Neural progenitor cell (in vitro differentiated cells): ENCODE measurements around the gene PAQR9. TPM values are rescaled to one million over a fixed set of nuclear protein-coding genes. Genes with fewer than 3 reads are reported as not detected.

Experiments used
- DNase-seq: peaks from one replicate; pipeline ENCODE4 v3.0.0-alpha.2; 2016; ENCODE audit warnings: low spot score
- H2AFZ ChIP-seq: fragments of 200-600 bp; sonication (generic); replicated peaks from 2 replicates; pipeline ENCODE4 v1.6.1; 2016; ENCODE audit warnings: antibody characterized with exemption
- H3F3A ChIP-seq: fragments of 200-600 bp; sonication (generic); 2 replicates; pipeline ENCODE4 v1.6.1; 2016; ENCODE audit warnings: antibody characterized with exemption, low read depth
- H3K27ac ChIP-seq: fragments of 200-600 bp; sonication (generic); 2 replicates; pipeline ENCODE4 v1.5.1; 2016; ENCODE audit warnings: mild to moderate bottlenecking
- H3K27me3 ChIP-seq: fragments of 200-600 bp; sonication (generic); 2 replicates; pipeline ENCODE4 v1.6.1; 2016; ENCODE audit warnings: mild to moderate bottlenecking, moderate library complexity
- H3K36me3 ChIP-seq: fragments of 200-600 bp; sonication (generic); 2 replicates; pipeline ENCODE4 v1.5.1; 2016
- H3K4me1 ChIP-seq: fragments of 200-600 bp; sonication (generic); 2 replicates; pipeline ENCODE4 v1.6.1; 2016; ENCODE audit warnings: mixed run types
- H3K4me2 ChIP-seq: fragments of 200-600 bp; sonication (generic); 2 replicates; pipeline ENCODE4 v1.6.1; 2016
- H3K4me3 ChIP-seq: fragments of 200-600 bp; sonication (generic); 2 replicates; pipeline ENCODE4 v1.5.1; 2016
- H3K79me2 ChIP-seq: fragments of 200-600 bp; sonication (generic); 2 replicates; pipeline ENCODE4 v1.6.1; 2016; ENCODE audit warnings: low read depth
- H3K9ac ChIP-seq: fragments of 200-600 bp; sonication (generic); 2 replicates; pipeline ENCODE4 v1.6.1; 2016
- H3K9me3 ChIP-seq: fragments of 200-600 bp; sonication (generic); 2 replicates; pipeline ENCODE4 v1.5.1; 2016; ENCODE audit warnings: low read depth
- H4K20me1 ChIP-seq: fragments of 200-600 bp; sonication (generic); 2 replicates; pipeline ENCODE4 v1.6.1; 2016; ENCODE audit warnings: low read depth
- H3K27ac Mint-ChIP-seq: 3 replicates; pipeline ENCODE4 v1.8.0; 2021; ENCODE audit warnings: mixed read lengths
- H3K27me3 Mint-ChIP-seq: 2 replicates; pipeline ENCODE4 v1.8.0; 2022; ENCODE audit warnings: low read depth, mild to moderate bottlenecking, inconsistent platforms, moderate library complexity, mixed read lengths; ENCODE audit not compliant: insufficient read depth
- H3K36me3 Mint-ChIP-seq: 3 replicates; pipeline ENCODE4 v1.8.0; 2021; ENCODE audit warnings: mixed read lengths
- H3K4me1 Mint-ChIP-seq: 3 replicates; pipeline ENCODE4 v1.8.0; 2021; ENCODE audit warnings: mixed read lengths
- H3K4me3 Mint-ChIP-seq: 3 replicates; pipeline ENCODE4 v1.8.0; 2021; ENCODE audit warnings: mild to moderate bottlenecking, moderate library complexity, mixed read lengths
- H3K9me3 Mint-ChIP-seq: 3 replicates; pipeline ENCODE4 v1.8.0; 2020; ENCODE audit warnings: mixed read lengths
- CTCF ChIP-seq: fragments of 200-600 bp; sonication (generic); IDR thresholded peaks from 2 replicates; pipeline ENCODE4 v1.5.1; 2017; ENCODE audit warnings: antibody characterized with exemption, mild to moderate bottlenecking
- EZH2 ChIP-seq: fragments of 200-600 bp; sonication (generic); IDR thresholded peaks from 2 replicates; pipeline ENCODE4 v1.6.1; 2017; ENCODE audit warnings: antibody characterized with exemption, mild to moderate bottlenecking, moderate library complexity
- EZH2phosphoT487 ChIP-seq: fragments of 200-600 bp; sonication (generic); IDR thresholded peaks from 2 replicates; pipeline ENCODE4 v1.6.1; 2017; ENCODE audit warnings: antibody characterized with exemption
- total RNA-seq: library from RNA; depleted of rRNA; stranded (reverse); fragments of >200 nt; gene quantifications from 2 replicates; pipeline ENCODE4 v1.2.3, GENCODE V29; 2015; ENCODE audit warnings: low replicate concordance

The PAQR9 gene
- total RNA-seq, 1 donor from 2014 or later: 2.2 TPM

- Mint-ChIP-seq H3K27ac (no peak overlapping the region), H3K27me3 (peaks cover 2% of the 10 kb centered on the region), H3K4me1 (no peaks in the 10 kb centered on the region), H3K36me3 (peaks cover 2% of the 10 kb centered on the region), H3K9me3 (peaks cover 8% of the 10 kb centered on the region), H3K4me3 (no peak overlapping the region)
- no peak overlapping the region for H3K9ac ChIP-seq
- H3K4me3 ChIP-seq: no peak overlapping the region
- H3K4me2 ChIP-seq: no peak overlapping the region
- H4K20me1 ChIP-seq: no peaks in the 10 kb centered on the region
- H3F3A ChIP-seq: no peaks in the 10 kb centered on the region
- H3K79me2 ChIP-seq: no peaks in the 10 kb centered on the region
- no peak for TF ChIP-seq EZH2
- TF ChIP-seq EZH2phosphoT487: no peak
- TF ChIP-seq CTCF: no peak
- H3K9me3 ChIP-seq: no peaks in the 10 kb centered on the region
- no peak overlapping the region for H3K27ac ChIP-seq
- no peaks in the 10 kb centered on the region for H3K27me3 ChIP-seq
- H3K36me3 ChIP-seq: no peaks in the 10 kb centered on the region
- no peak overlapping the region for H2AFZ ChIP-seq
- no peak for DNase-seq
- H3K4me1 ChIP-seq: no peaks in the 10 kb centered on the region
Observed at GRCh38 chr3:142925140-142925539, 38.3 kb downstream of the PAQR9 start.

DNA sequence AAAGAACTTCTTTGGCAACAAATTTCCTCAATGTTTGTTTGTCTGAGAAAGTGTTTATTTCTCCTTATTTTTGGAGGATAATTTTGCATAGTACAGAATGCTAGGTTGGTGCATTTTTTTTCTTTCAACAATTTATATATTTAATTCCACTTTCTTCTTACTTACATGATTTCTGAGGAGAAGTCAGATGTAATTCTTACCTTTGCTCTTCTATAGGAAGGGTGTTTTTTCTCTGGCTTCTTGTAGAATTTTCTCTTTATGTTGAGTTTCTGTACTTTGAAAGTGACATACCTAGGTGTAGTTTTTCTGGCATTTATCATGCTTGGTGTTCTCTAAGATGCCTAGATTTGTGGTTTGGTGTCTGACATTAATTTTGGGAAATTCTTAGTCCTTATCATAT is 39.8 kb downstream of the PAQR9 start:
- DNase-seq: no peak
- Histone ChIP-seq H3K9me3 (no peaks in the 10 kb centered on the region), H3K27me3 (no peaks in the 10 kb centered on the region), H3K4me3 (no peak overlapping the region), H3K36me3 (no peaks in the 10 kb centered on the region), H4K20me1 (no peaks in the 10 kb centered on the region), H3K4me1 (no peaks in the 10 kb centered on the region), H3F3A (no peaks in the 10 kb centered on the region), H3K9ac (no peak overlapping the region), H3K27ac (no peak overlapping the region), H2AFZ (no peak overlapping the region), H3K4me2 (no peak overlapping the region), H3K79me2 (no peaks in the 10 kb centered on the region)
- H3K36me3 Mint-ChIP-seq: peaks cover 2% of the 10 kb centered on the region
- H3K27ac Mint-ChIP-seq: no peak overlapping the region
- no peak overlapping the region for H3K4me3 Mint-ChIP-seq
- H3K4me1 Mint-ChIP-seq: no peaks in the 10 kb centered on the region
- TF ChIP-seq EZH2phosphoT487 (no peak), CTCF (no peak), EZH2 (no peak)
- peaks cover 2% of the 10 kb centered on the region for H3K27me3 Mint-ChIP-seq
- H3K9me3 Mint-ChIP-seq: peaks cover 8% of the 10 kb centered on the region

GRCh38 chr3:142916605-142917004 is 46.9 kb downstream of the PAQR9 start:
- no peak overlapping the region for H3K4me3 ChIP-seq
- no peak overlapping the region for H2AFZ ChIP-seq
- H3K27me3 Mint-ChIP-seq: no peaks in the 10 kb centered on the region
- H3K9me3 ChIP-seq: no peaks in the 10 kb centered on the region
- no peaks in the 10 kb centered on the region for H3F3A ChIP-seq
- no peaks in the 10 kb centered on the region for H4K20me1 ChIP-seq
- H3K4me1 Mint-ChIP-seq: no peaks in the 10 kb centered on the region
- no peaks in the 10 kb centered on the region for H3K79me2 ChIP-seq
- H3K27ac Mint-ChIP-seq: no peak overlapping the region
- no peaks in the 10 kb centered on the region for H3K36me3 Mint-ChIP-seq
- H3K4me2 ChIP-seq: no peak overlapping the region
- H3K4me1 ChIP-seq: no peaks in the 10 kb centered on the region
- no peak overlapping the region for H3K9ac ChIP-seq
- TF ChIP-seq CTCF (no peak), EZH2phosphoT487 (no peak), EZH2 (no peak)
- no peaks in the 10 kb centered on the region for H3K36me3 ChIP-seq
- DNase-seq: no peak
- no peaks in the 10 kb centered on the region for H3K27me3 ChIP-seq
- H3K9me3 Mint-ChIP-seq: peaks cover 2% of the 10 kb centered on the region
- H3K4me3 Mint-ChIP-seq: no peak overlapping the region
- no peak overlapping the region for H3K27ac ChIP-seq
